Hepatocyte (in vitro differentiated cells): ENCODE data around the gene RALGAPB.

Experiments
- EZH2 ChIP-seq: fragments of 200-600 bp; sonication (generic); IDR thresholded peaks from 2 replicates; pipeline ENCODE4 v1.6.1; 2016; ENCODE audit warnings: antibody characterized with exemption, mild to moderate bottlenecking, borderline replicate concordance
- TF ChIP-seq, protein P1 (sequence below): fragments of 200-600 bp; sonication (generic); IDR thresholded peaks from 2 replicates; pipeline ENCODE4 v1.5.1; 2016; ENCODE audit warnings: antibody characterized with exemption, mild to moderate bottlenecking; ENCODE audit not compliant: poor library complexity

DNA sequence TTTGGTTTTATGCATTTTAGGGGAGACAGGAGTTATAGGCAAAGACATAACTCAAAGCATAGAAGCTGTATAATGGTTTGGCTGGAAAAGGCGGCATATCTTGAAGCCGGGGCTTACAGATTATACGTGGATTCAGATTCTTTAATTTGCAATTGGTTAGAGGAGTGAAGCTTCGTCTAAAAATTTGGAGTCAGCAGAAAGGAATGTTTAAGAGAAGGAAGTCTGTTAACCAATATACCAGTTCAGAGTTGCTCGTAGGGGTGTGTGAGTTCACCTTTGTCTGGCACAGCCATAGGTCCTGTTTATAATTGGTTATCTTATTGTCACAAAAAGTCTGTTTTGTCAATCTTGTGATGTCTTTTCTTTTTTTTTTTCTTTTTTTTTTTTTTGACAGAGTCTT lies 137.9 kb downstream of the RALGAPB start:
- TF ChIP-seq, protein P1, sequence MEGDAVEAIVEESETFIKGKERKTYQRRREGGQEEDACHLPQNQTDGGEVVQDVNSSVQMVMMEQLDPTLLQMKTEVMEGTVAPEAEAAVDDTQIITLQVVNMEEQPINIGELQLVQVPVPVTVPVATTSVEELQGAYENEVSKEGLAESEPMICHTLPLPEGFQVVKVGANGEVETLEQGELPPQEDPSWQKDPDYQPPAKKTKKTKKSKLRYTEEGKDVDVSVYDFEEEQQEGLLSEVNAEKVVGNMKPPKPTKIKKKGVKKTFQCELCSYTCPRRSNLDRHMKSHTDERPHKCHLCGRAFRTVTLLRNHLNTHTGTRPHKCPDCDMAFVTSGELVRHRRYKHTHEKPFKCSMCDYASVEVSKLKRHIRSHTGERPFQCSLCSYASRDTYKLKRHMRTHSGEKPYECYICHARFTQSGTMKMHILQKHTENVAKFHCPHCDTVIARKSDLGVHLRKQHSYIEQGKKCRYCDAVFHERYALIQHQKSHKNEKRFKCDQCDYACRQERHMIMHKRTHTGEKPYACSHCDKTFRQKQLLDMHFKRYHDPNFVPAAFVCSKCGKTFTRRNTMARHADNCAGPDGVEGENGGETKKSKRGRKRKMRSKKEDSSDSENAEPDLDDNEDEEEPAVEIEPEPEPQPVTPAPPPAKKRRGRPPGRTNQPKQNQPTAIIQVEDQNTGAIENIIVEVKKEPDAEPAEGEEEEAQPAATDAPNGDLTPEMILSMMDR: no peak
- TF ChIP-seq EZH2: no peak
